ENCODE results near the gene PCDHA8. TPM values are rescaled to one million over a fixed set of nuclear protein-coding genes. Genes with fewer than 3 reads are reported as not detected.
A peak's percentile ranks its signal among the peaks of the same experiment; 100 is the strongest.
"Not testable (repeated sequence)": the region's sequence is repeated elsewhere in the genome, so short reads cannot be mapped to it uniquely, and the experiment has no call there.

PCDHA8 gene
- total RNA-seq, 1 donor from 2014 or later, result 0.49 TPM

DNA sequence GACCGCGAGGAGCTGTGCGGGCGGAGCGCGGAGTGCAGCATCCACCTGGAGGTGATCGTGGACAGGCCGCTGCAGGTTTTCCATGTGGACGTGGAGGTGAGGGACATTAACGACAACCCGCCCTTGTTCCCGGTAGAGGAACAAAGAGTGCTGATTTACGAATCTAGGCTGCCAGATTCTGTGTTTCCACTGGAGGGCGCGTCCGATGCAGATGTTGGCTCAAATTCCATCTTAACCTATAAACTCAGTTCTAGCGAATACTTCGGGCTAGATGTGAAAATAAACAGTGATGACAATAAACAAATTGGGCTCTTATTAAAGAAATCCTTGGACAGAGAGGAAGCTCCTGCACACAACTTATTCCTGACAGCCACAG lies 12.6 kb upstream of the PCDHA8 start:
- ATAC-seq (no peak), DNase-seq (no peak)
- peaks cover 5% of the 10 kb centered on the region for H3K9me3 ChIP-seq
- no peak overlapping the region for H3K27ac ChIP-seq
- intact Hi-C loops (cut with DNase I), result no loop called here
- TF ChIP-seq CTCF (IDR thresholded peaks at IDR 0.05), result no peak
- H3K4me1 ChIP-seq, result no peaks in the 10 kb centered on the region
- H3K4me3 ChIP-seq, result peak overlapping the region; percentile 6
- peaks cover 17% of the 10 kb centered on the region for H3K27me3 ChIP-seq
- H3K36me3 ChIP-seq, result no peaks in the 10 kb centered on the region

- H3K4me1 ChIP-seq; H3K27ac ChIP-seq; H3K9me3 ChIP-seq; DNase-seq; H3K36me3 ChIP-seq; intact Hi-C loops (cut with DNase I); ATAC-seq; H3K4me3 ChIP-seq: not testable (repeated sequence)
- peaks cover 17% of the 10 kb centered on the region for H3K27me3 ChIP-seq
Observed at GRCh38 chr5:140829511-140830501, 11.2 kb upstream of the PCDHA8 start.

DNA sequence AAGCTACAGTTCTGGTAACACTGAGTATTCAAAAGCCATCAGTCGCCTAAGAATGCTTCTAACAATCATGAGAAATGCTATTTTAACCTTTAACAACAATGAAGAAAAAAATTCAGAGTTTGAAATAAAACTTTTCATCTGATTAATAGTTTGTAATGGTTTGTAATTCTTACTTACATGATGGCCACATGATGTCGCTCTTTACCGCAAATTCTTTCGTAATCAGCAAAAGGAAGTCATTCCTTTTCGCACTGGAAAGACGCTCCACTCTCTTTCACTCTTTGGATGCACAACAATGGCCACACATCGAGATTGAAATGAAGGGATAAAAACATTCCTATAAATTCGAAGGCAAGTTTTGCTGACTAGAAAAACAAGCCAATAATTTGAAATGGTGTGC lies 7.0 kb upstream of the PCDHA8 start, which contains the start of gene PCDHA7:
Gene PCDHA7, plus strand, starts transcription at position 277 of the 400 bp plus-strand sequence. Its CDS starts 115 bp downstream, at position 392.
- H3K4me3 ChIP-seq, result peak within 1 kb of the TSS; percentile 0
- no peaks in the 10 kb centered on the region for H3K4me1 ChIP-seq
- no peak within 1 kb of the TSS for H3K27ac ChIP-seq
- ATAC-seq (no peak), DNase-seq (no peak)
- intact Hi-C loops (cut with DNase I), result no loop called here
- H3K36me3 ChIP-seq, result no peaks in the 10 kb centered on the region
- H3K27me3 ChIP-seq, result peaks cover 11% of the 10 kb centered on the region
- peak; percentile 21 for TF ChIP-seq CTCF (IDR thresholded peaks at IDR 0.05)
- H3K9me3 ChIP-seq, result no peaks in the 10 kb centered on the region

DNA sequence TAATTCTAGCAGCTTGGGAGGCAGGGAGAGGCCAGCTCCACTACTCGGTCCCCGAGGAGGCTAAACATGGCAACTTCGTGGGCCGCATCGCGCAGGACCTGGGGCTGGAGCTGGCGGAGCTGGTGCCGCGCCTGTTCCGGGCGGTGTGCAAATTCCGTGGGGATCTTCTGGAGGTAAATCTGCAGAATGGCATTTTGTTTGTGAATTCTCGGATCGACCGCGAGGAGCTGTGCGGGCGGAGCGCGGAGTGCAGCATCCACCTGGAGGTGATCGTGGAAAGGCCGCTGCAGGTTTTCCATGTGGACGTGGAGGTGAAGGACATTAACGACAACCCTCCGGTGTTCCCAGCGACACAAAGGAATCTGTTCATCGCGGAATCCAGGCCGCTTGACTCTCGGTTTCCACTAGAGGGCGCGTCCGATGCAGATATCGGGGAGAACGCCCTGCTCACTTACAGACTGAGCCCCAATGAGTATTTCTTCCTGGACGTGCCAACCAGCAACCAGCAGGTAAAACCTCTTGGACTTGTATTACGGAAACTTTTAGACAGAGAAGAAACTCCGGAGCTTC lies 6.5 kb upstream of the PCDHA8 start:
- intact Hi-C loops (cut with DNase I); H3K9me3 ChIP-seq; H3K4me1 ChIP-seq; H3K36me3 ChIP-seq; H3K27ac ChIP-seq; DNase-seq; ATAC-seq: not testable (repeated sequence)
- Histone ChIP-seq H3K27me3 (peaks cover 15% of the 10 kb centered on the region), H3K4me3 (peak overlapping the region; percentile 0)

GRCh38 chr5:140835622-140836510 lies 5.1 kb upstream of the PCDHA8 start:
- intact Hi-C loops (cut with DNase I), result no loop called here
- TF ChIP-seq CTCF (IDR thresholded peaks at IDR 0.05), result no peak
- no peaks in the 10 kb centered on the region for H3K36me3 ChIP-seq
- no peaks in the 10 kb centered on the region for H3K9me3 ChIP-seq
- H3K27ac ChIP-seq, result no peak overlapping the region
- no peaks in the 10 kb centered on the region for H3K4me1 ChIP-seq
- DNase-seq, result no peak
- no peak overlapping the region for H3K4me3 ChIP-seq
- no peak for ATAC-seq
- H3K27me3 ChIP-seq, result peaks cover 20% of the 10 kb centered on the region
